ENCODE data around the gene MRPS5.
"Not testable (repeated sequence)": the region's sequence is repeated elsewhere in the genome, so short reads cannot be mapped to it uniquely, and the experiment has no call there.

The MRPS5 gene

GRCh38 chr2:95121093-95121406 is 558 bp downstream of the MRPS5 start:
- in situ Hi-C loops (cut with HindIII; ENCODE audit: low pct_unique_long_range_greater_than_20kb, low sequenced_read_pairs), result no loop called here
- DNase-seq (ENCODE audit: low read depth in 1 of 2, low spot score in 1 of 2), result no peak
- no peak for TF ChIP-seq JUND (IDR thresholded peaks at IDR 0.05; ENCODE audit: low read depth)

GRCh38 chr2:95115418-95115817 is 6.2 kb downstream of the MRPS5 start:
- no peak for TF ChIP-seq JUND (IDR thresholded peaks at IDR 0.05; ENCODE audit: low read depth)
- DNase-seq (ENCODE audit: low read depth in 1 of 2, low spot score in 1 of 2), result peak; percentile 47 to 76
- in situ Hi-C loops (cut with HindIII; ENCODE audit: low pct_unique_long_range_greater_than_20kb, low sequenced_read_pairs), result no loop called here

- no peak for DNase-seq (ENCODE audit: low read depth in 1 of 2, low spot score in 1 of 2)
- TF ChIP-seq JUND (IDR thresholded peaks at IDR 0.05; ENCODE audit: low read depth), result no peak
- in situ Hi-C loops (cut with HindIII; ENCODE audit: low pct_unique_long_range_greater_than_20kb, low sequenced_read_pairs), result no loop called here
These were observed 8.1 kb downstream of the MRPS5 start for GRCh38 chr2:95113464-95113863.

- DNase-seq (ENCODE audit: low read depth in 1 of 2, low spot score in 1 of 2), result no peak
- in situ Hi-C loops (cut with HindIII; ENCODE audit: low pct_unique_long_range_greater_than_20kb, low sequenced_read_pairs), result no loop called here
- TF ChIP-seq JUND (IDR thresholded peaks at IDR 0.05; ENCODE audit: low read depth), result no peak
These were observed 11.2 kb downstream of the MRPS5 start for GRCh38 chr2:95110395-95110794.

- in situ Hi-C loops (cut with HindIII; ENCODE audit: low pct_unique_long_range_greater_than_20kb, low sequenced_read_pairs), result no loop called here
- no peak for TF ChIP-seq JUND (IDR thresholded peaks at IDR 0.05; ENCODE audit: low read depth)
- no peak for DNase-seq (ENCODE audit: low read depth in 1 of 2, low spot score in 1 of 2)
These were observed 12.3 kb downstream of the MRPS5 start for GRCh38 chr2:95109260-95109659.

DNA sequence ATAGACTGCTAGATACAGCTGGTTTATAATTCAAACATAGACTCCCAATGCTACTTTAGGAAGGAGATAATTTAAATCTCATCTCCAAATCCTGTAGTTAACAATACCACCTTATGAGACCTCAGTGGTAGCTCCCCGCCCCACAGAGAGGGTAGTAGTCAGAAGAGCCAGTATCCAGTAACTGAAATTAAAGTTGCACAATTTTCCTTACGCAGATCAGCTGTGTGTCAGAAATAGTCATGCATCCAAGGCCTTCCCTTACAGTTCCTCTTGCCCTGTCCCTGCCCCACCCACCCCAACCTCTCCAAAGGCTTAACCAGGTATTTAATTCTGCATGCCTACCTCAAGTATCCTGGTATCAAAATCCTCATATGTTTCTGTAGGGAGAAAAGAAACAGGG is 15.5 kb downstream of the MRPS5 start:
- no peak for DNase-seq (ENCODE audit: low read depth in 1 of 2, low spot score in 1 of 2)
- TF ChIP-seq JUND (IDR thresholded peaks at IDR 0.05; ENCODE audit: low read depth), result no peak
- in situ Hi-C loops (cut with HindIII; ENCODE audit: low pct_unique_long_range_greater_than_20kb, low sequenced_read_pairs), result no loop called here

DNA sequence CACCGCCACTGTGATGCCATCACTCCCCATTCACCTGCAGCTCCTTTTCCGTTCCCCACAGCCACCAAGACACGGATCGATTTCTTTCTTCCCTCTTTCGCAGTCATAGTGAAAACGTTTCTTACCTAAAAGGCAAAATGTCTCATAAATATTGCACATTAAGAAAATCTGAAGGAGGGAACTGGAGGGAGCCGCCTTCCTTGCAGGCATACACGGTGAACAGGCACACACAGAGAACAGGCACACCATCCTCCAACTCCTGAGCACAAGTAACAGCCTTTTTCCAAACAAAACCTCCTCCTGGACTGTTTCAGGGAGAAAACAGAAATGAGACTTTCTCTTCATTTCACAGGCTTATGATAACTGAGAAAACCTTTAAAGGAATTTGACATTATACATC is 17.0 kb downstream of the MRPS5 start:
- no peak for TF ChIP-seq JUND (IDR thresholded peaks at IDR 0.05; ENCODE audit: low read depth)
- in situ Hi-C loops (cut with HindIII; ENCODE audit: low pct_unique_long_range_greater_than_20kb, low sequenced_read_pairs), result no loop called here
- DNase-seq (ENCODE audit: low read depth in 1 of 2, low spot score in 1 of 2), result no peak

DNA sequence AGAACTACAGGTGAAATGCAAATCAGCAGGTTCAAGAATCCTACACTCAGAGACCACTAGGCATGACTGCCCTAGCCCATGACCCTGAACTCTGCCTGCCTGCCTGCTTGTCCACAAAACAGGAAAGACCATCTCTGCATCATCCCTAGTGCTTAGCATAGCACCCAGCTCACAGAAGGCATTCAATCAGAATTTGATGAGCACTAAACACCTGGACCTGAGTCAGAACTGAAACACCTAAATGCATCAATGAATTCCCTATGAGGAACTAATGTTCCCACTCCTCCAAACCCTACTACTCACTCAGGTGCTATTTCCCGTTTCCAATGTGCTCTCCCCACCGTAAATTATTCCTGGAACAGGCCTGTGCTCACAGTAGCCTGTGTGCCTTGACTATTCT is 21.7 kb downstream of the MRPS5 start:
- no peak for TF ChIP-seq JUND (IDR thresholded peaks at IDR 0.05; ENCODE audit: low read depth)

DNA sequence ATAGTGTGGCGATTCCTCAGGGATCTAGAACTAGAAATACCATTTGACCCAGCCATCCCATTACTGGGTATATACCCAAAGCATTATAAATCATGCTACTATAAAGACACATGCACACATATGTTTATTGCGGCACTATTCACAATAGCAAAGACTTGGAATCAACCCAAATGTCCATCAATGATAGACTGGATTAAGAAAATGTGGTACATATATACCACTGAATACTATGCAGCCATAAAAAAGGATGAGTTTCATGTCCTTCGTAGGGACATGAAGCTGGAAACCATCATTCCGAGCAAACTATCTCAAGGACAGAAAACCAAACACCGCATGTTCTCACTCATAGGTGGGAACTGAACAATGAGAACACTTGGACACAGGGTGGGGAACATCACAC is 23.3 kb downstream of the MRPS5 start:
- DNase-seq (ENCODE audit: low read depth in 1 of 2, low spot score in 1 of 2); in situ Hi-C loops (cut with HindIII; ENCODE audit: low pct_unique_long_range_greater_than_20kb, low sequenced_read_pairs): not testable (repeated sequence)

More for the DNA sequence above, 21.7 kb downstream of the MRPS5 start:
- in situ Hi-C loops (cut with HindIII; ENCODE audit: low pct_unique_long_range_greater_than_20kb, low sequenced_read_pairs), result no loop called here
- no peak for DNase-seq (ENCODE audit: low read depth in 1 of 2, low spot score in 1 of 2)

DNA sequence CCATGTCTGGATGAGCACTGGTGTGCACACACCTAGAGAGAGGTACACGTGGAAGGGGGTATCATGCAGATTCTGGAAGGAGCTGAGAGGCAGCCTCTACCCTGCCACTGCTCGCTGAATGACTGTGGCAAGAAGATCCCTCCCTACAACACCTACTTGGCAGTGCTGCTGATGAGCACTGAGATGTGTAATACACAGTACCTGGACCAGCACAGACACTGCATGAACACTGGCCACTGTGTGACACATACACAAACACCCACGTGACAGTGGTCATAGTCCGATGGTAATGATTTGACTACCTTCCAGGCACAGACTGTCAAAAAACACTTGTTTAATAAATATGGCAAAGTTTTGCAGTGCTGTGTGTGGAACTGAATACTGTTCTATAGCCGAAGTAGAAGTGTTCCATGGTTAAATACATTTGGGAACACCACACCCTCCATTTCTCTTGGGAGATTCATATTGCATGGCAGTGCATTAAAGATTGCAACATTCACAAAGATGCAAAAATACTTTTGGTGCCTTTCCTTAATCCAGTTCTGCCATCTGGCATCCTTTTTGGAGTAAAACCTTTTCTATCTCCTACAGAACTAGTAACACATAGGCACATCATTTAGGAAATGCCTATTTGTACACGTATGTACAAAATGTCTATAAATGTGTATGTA is 29.6 kb downstream of the MRPS5 start:
- no peak for DNase-seq (ENCODE audit: low read depth in 1 of 2, low spot score in 1 of 2)
- TF ChIP-seq JUND (IDR thresholded peaks at IDR 0.05; ENCODE audit: low read depth), result no peak
- in situ Hi-C loops (cut with HindIII; ENCODE audit: low pct_unique_long_range_greater_than_20kb, low sequenced_read_pairs), result no loop called here

DNA sequence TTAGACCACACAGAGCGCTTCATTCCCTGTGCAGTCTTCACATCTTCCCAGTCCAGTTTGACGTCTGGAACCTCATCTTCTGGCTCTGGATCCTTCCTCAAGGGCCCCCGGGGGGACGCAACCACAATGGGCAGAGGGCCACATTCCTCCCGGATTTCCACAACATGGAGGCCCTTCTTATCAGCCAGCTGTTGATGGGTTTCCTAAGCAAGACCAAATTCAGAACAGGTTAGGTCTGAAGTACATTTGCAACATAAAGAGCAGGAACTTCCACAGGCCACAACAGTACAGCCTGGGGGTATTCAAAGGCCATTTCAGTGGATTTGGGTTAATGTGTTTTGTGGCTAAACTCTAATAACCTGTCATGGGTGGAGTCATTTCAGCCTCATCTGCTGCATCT is 34.2 kb downstream of the MRPS5 start:
- in situ Hi-C loops (cut with HindIII; ENCODE audit: low pct_unique_long_range_greater_than_20kb, low sequenced_read_pairs), result no loop called here

GRCh38 chr2:95086017-95086416 is 35.6 kb downstream of the MRPS5 start:
- DNase-seq (ENCODE audit: low read depth in 1 of 2, low spot score in 1 of 2), result no peak
- in situ Hi-C loops (cut with HindIII; ENCODE audit: low pct_unique_long_range_greater_than_20kb, low sequenced_read_pairs), result no loop called here
- no peak for TF ChIP-seq JUND (IDR thresholded peaks at IDR 0.05; ENCODE audit: low read depth)

More for the DNA sequence above, 34.2 kb downstream of the MRPS5 start:
- no peak for DNase-seq (ENCODE audit: low read depth in 1 of 2, low spot score in 1 of 2)
- TF ChIP-seq JUND (IDR thresholded peaks at IDR 0.05; ENCODE audit: low read depth), result no peak

GRCh38 chr2:95082477-95082876 is 39.1 kb downstream of the MRPS5 start:
- TF ChIP-seq JUND (IDR thresholded peaks at IDR 0.05; ENCODE audit: low read depth), result no peak
- in situ Hi-C loops (cut with HindIII; ENCODE audit: low pct_unique_long_range_greater_than_20kb, low sequenced_read_pairs), result no loop called here
- no peak for DNase-seq (ENCODE audit: low read depth in 1 of 2, low spot score in 1 of 2)

DNA sequence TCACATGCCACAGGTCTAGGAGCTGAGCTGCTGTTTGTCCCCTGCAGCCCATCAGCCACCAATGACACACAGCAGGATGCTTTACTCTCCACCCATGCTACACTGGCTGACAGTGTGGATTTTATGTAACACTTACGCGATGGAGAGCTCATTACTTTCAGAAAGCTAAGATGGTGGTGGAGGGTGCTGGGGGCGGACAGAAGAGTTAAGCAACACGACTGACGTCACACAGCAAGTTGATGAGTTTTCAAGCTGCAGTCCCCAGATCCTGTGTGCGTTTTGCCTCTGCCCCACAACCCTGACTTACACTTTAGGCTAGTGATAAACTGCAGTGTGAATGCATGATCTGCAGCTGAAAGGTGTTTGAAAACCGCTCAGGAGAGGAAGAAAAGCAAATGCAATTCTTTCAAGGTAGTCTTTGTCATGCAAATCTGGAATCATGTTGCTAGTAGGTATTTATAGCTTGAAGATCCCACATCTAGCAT is 42.4 kb downstream of the MRPS5 start:
- in situ Hi-C loops (cut with HindIII; ENCODE audit: low pct_unique_long_range_greater_than_20kb, low sequenced_read_pairs), result no loop called here
- no peak for TF ChIP-seq JUND (IDR thresholded peaks at IDR 0.05; ENCODE audit: low read depth)
- no peak for DNase-seq (ENCODE audit: low read depth in 1 of 2, low spot score in 1 of 2)
